Measurements from ENCODE around the gene PPIF.
"Not testable (repeated sequence)": the region's sequence is repeated elsewhere in the genome, so short reads cannot be mapped to it uniquely, and the experiment has no call there.

PPIF gene

DNA sequence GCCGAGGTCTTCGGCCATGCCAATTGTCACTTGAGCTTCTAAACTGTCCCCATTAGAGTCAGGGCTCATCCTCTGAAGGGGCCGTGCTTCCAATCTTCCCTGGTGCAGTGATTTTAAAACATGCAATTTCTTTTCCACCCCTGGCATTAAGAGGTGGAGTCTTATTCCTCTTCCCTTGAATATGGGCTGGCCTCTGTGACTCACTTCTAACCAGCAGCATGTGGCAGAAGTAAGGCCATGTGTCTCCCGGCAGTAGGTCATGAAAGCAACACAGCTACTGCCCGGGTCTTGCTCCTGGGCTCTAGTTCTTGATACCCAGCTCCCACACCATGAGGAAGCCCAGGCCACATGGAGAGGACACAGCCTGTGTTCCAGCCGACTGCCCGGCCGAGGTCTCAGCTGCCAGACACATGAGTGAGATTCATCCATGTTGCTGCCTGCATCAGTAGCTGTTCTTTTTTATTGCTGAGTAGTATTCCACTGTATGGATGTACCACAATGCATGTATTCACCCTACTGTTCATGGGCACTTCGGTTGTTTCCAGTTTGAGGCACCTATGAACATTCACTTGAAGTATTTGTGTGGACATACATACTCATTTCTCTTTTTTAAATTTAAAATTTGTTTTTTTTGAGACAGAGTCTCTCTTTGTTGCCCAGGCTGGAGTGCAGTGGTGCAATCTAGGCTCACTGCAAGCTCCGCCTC is 14.5 kb upstream of the PPIF start:
- DNase-seq, result not testable (repeated sequence)

DNA sequence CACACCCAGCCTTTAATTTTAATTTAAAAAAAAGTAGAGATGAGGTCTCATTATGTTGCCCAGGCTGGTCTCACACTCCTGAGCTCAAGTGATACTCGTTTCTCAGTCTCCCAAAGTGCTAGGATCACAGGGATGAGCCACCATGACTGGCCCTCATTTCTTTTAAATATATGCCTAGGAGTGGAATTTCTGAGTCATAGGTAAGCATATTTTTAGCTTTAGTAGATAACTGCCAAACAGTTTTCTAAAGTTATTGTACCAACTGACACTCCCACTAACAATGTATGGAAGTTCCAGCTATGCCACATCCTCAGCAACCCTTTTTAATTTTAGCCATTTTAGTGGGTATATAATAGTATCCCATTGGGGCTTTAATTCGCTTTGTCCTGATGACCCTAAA is 13.8 kb upstream of the PPIF start:
- DNase-seq, result no peak

DNA sequence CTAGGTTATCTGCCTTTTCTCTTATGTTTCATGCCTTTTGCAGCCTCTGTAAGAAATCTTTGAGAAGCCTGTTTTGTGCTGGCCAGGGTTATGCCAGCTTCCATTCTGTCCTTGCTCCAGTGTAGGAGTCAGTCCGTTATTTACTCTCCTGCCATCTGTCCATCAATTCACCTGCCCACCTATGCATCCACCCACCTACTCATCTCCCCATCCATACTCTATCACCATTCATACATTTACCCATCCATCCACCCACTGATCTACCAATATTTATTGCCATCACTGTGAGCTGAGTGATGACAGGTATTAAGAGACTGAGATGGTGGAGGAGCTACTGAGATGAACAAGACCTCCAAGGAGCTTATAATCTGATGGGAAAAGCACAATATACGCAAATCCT is 12.7 kb upstream of the PPIF start:
- no peak for DNase-seq

DNA sequence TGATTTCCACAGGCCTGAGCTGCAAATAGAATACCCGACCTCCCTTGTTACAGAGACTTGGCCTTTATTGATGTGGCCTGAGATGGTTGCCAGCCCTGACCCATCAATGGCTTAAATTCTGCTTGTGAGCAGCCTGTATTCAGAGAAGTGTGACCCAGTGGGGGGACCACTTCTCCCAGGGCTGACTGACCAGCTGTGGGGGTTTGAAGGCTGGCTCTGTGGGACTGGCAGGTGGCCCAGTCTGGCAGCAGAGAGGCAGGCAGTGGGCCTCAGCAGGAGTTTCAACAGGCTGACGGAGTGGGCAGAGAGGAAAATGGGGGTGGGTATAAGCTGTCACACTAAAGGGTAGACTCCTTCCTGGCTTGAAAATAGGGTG is 12.2 kb upstream of the PPIF start:
- no peak for DNase-seq

DNA sequence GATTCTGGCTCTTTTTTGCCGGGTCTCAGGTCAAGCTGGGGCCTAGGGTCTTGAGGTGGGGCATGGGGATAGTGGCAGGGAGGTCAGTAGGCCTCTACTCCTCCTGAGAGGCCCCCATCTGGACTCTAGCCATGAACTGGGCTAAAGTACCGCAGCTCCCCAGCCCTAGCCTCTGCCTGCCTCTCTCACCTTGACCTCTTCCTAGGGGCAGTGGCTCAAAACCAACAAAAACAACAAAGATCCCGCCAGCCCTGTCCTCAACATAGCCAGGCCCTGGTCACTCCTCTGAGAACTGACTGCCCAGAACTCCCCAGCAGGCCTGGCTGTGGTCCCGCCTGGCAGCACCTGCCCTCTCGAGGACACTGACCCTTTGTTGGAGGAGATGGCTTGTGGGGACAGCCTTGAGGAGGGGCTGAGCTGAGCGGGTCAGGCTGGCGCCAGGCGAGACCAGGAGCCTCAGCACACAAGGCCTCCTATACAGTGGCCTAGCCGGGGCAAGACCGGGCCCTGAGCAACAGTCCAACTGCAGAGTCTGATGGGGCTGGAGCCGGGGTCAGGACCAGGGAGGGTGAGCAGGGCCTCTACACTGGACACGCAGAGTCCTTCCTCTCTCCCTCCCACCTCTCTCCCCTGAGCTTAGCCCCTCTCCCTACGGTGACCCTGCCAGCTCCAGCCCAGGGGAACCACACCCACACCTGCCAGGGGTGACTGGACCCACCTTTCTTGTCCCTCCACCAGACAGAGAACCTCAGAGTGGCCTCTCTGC is 11.6 kb upstream of the PPIF start:
- no peak for DNase-seq

DNA sequence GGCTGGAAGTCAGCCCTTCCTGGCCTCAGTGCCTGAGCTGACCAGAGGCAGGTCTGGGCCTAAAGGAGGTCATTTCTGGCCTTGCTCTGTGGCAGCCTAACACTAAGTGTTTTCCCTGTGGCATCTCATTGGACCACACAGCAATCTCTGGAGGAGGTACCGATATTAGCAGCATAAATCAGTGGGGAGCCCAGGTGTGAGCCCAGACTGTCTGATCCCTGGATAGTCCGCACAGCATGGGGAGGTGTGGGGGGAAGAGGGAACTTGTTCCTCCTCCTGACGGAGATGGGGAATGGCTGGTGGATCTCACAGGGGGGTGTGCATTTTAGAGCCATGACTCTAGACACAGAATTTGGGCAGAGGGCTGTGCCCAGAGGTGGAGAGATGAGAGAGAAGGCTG is 11.0 kb upstream of the PPIF start:
- no peak for DNase-seq

DNA sequence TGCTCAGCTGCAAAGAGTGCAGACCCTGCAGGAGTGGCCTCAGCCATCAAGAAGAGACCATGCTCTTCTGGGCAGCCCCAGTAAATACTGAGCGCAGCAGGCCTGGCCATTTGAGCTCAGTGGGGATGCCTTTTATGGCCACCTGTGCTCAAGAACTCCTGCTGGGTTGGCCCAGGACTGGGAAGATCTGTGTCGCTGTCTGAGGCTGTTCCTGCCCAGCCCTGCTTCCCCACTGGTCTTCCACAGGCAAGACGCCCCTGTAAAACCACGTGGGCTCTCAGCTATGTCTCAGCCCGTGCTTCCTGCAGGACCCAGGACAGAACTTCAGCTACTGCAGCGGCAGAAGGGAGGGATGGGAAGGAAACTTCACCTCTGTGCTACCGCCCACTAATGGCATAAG is 10.5 kb upstream of the PPIF start:
- DNase-seq, result no peak

DNA sequence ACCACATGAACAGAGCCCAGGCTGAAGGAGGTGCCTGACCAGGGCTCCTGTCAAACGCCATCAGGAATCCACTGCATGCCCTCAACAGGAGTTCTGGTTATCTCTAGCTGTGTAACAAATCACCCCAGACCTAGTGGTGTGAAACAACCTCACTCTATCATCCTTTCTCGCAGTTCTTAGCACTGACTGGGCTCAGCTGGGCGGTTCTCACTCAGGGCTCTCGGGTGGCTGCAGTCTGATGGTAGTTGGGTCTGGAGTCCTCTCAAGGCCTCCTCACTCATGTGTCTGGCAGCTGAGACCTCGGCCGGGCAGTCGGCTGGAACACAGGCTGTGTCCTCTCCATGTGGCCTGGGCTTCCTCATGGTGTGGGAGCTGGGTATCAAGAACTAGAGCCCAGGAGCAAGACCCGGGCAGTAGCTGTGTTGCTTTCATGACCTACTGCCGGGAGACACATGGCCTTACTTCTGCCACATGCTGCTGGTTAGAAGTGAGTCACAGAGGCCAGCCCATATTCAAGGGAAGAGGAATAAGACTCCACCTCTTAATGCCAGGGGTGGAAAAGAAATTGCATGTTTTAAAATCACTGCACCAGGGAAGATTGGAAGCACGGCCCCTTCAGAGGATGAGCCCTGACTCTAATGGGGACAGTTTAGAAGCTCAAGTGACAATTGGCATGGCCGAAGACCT is 9.3 kb upstream of the PPIF start:
- DNase-seq, result not testable (repeated sequence)

DNA sequence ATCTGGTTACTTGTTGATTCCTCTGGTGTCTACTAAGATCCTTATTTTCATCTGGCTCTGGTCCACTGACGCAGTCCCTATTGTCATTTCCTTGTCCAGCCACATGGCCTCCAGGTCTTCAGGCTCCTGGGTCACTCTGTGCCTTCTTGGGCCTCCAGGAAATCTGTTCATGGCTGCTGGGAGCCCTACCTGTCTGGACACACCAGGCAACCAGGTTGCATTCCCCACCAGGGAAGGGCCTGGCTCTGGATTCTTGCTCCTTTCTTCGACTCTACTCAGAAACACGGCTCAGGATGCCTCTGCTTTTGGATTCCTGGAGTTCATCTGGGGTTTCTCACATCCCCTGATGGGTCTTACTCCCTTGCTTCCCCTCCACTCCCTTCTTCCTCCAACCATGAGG is 8.0 kb upstream of the PPIF start:
- no peak for DNase-seq

DNA sequence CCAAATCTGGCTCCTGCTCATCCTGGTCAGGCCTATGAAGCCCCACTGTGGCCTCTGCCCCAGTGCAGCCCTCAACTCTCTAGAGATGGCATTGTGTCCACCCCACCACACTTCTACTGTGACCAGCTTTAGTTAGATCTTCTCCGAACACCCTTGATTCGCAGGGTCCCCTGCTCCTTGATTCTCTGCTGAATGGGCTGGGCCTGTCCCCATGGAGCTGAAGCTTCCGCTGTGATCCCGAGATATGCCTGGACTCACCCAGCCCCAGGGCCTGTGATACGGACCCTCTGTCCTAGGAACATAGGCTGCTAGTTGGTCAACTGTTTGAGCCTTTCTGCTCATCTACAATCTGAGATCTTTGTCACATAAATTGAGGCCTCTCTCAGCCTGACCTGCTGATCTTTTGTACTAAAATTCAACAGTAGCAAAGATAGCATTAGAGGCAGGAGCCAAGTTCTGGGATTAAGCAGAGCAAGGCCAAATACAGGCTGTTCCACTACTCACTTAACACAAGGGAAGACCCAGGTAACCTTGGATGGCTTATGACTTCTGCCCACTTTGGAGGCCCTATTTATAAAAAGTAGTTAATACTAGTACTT is 6.5 kb upstream of the PPIF start:
- DNase-seq, result no peak

DNA sequence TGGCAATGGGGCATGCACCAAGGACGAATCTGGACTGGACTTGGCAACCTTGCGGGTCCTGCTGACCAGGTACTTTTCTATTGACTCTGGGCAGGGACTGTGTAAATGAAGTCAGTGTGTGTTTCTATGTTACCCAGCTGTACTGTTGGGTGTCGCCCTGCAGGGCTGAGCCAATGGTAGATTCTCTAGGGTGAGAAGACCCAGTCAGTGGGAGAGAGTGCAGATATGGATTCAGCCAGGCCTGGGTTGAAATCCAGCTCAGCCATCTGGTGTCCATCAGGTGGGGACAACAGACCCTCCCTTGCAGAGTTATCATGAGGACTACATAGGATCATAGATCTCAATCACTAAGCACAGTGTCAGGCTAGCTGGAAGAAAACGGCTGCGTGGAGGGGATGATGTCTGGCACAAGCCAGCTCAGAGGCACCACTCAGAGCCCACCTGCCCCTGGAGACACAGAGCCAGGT is 4.9 kb upstream of the PPIF start:
- no peak for DNase-seq

DNA sequence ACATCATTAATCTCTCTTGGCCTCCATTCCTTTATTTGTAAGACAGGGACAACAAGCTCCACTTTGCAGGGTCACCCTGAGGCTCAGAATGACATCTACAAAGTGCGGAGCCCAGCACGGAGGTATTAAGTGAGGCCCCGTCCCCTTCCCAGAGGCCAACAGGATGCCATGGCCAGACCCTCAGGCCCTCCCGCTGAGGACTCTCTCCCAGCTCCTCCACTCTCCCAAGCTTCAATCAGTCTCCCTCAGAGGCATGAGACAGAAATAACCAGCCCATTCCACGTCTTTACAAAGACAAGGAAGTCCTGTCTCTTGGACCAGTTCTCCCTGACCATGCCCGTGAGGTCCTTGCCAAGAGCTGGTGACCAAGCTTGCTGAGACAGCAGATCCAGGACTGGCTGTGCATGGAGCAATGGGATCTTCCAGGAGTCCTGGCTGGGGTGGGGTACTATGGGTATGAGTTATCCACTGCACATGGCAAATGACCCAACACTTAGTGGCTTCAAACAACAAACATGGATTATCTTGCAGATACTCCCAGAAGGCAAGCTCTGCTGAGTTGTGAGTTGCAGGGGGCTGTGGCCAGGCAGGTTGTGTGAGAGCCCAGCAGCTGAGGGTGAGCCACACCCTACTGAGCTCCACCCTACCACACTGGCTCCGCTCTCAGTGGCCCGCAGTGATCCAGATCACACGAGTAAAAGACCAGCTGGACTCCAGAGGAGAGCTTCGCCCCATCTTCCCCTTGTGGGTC is 4.3 kb upstream of the PPIF start:
- DNase-seq, result no peak

DNA sequence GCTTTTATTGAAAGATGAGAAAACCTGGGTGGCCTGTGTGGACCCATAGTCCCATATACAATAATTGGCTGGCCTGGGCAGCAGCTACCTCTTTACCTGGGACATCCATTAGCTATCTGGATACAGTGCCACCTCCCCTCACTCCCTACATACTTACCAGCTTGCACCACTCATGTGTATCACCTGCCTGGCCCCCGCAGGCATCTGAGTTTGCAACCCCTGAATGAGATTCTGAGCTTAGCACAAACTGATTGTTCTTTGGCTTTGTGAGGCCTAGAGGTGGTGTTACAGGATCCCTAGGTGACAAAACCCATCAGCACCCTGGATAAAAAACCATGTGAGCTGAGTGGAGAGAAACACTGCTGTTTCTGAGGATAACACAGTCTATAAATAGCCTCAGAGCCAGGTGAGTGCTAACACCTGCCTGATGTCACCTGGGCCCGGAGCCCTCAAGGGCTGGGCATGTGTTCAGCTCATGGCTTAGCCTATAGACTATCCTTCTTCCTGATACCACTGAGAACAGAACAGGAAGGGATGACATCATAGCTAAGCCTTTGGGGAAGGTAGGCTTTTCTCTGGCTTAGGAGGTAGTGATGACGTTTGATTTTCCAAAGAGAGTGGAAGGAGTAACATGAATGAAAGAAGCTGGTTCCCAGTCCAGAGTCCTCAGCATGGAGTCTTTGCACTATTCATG is 2.6 kb upstream of the PPIF start:
- DNase-seq, result no peak

DNA sequence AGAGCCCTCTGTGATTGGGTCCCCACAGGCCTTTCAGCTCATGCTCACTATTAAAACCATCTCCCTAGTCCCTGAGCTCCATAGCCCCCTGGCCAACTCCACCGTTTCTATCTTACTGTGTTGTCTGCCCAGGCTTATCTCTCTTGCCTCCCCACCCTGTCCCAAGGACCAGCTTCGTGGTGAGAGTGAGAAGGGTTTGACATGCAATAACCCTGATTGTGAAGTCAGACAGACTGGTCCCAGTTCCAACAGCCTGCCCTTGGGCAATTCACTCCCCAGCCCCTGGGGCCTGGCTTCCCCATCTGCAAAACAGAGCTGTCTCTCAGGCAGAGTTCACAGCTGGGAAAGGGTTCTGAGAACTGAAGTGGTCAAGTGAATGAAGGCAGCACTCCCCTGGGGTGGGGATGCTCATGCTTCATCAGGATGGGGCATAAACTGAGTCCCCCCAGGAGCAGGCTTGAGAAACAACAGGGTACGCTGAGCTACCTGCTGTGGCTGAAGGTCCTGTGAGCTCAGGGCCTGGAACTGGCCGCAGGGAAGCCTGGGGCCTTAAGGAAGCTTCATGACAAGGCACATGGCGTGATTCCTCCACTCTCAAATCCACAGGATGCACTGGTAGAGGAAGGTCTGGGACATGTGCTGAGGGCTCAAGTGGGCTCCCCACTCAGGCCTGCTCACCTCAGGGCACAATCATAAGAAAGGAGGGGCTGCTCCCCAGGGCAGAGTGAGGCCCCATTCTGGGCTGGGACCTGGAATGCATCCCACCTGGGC is 1.8 kb upstream of the PPIF start:
- no peak for DNase-seq

DNA sequence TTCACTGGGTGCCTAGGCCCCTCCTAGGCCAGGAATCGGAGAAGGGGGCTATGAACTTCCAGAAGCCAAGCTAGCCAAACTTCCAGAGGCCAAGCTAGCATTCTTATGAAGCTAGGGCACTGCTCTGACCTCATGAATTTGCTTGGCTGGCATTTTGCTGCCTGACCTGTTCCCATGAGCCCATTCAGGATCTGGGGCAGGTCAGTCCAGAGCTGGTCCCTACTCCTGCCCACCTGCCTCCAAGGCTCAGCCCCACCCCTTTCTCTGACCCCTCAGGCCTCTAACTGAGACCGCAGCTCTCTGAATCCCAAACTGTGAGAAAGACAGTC is 1.3 kb upstream of the PPIF start:
- no peak for DNase-seq

DNA sequence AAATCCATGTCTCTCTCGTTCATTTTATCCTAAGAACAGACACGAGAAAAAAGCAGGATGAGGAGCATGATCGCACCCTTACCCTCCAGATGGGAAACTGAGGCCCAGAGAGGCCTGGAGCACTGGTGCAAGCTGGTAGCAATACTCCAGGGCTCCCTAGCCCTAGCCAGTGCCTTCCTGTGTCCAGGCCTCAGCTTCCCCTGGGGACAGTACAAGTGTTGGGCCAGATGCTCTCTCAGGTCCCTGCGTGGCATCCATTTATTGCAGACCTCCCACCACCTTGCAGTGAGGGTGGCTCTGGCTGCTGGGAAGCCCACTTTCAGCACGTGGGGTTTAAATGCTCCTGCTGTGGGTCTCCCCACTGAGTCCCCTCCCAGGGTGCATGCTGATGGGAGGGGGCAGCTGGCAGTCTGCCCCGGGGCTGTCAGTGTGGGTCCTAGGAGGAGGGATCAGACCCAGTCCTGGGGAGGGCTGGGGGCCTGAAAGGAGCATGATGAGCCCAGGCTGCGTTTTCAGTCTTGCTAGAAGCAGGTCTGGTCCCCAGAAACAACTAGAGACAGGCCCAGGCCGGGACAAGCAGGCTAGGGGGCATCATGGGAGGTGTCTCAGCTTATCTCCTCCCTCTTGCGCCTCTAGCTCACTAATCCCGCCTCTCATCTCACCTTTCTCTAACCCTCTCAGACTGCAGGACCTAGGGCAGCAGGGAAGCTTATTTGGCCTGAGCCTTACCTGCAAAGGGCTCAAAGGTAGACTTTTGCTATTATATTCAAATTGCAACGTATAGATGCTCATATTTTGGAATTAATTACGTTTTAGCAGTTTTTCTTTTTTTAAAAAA is 662 bp upstream of the PPIF start:
- DNase-seq, result no peak

DNA sequence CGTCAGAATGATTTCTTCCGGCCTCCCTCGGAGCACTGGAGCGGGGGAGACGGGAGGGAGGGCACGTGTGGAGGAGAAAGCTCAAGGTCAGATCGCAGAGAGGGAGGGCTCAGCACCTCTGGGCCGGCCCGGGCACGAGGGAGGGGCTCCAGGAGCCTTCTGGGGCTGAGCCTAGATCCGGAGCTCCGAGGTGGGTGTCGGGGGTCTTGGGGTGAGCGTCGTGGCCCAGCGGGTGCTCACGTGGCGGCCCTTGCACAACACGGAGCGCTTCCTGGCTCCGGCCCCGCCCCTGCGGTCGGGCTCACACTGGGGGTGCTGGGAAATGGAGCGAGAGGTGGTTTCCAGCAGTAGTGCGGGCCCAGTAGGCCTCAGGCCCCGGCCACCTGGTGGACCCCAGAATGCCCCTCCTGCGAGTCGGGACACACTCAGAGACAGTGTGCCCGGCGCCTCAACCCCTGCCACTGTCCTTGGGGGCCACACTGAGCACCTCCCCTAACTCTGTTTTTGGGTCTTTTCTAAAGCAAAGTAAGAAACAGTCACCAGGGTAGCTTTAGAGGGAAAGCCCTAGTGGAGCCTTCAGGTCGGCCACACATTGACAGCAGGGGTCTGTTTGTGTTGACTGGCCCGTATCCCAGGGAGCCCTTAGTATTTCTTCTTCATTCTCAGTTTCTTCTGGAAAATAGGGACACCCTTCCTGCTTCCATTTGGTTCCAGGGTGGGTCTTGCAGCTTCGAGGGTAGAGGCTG is 798 bp downstream of the PPIF start:
- peak; percentile 87 for DNase-seq

DNA sequence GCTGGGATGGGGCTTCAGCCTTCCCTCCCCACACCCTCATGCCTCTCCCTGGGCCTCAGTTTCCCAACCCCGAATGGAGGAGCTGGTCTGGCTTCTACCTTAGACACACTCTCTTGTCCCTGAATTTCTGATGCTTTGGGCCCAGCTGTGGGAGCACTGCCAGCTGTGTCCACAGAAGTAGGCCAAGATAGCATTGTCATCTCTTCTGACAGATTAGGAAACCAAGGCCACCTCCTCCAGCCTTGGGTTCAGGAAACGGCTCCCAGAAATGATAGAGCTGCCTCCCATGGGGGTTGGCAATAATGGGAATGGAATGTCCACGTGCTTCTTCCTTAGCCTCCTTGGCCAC is 1.3 kb downstream of the PPIF start:
- DNase-seq, result no peak

DNA sequence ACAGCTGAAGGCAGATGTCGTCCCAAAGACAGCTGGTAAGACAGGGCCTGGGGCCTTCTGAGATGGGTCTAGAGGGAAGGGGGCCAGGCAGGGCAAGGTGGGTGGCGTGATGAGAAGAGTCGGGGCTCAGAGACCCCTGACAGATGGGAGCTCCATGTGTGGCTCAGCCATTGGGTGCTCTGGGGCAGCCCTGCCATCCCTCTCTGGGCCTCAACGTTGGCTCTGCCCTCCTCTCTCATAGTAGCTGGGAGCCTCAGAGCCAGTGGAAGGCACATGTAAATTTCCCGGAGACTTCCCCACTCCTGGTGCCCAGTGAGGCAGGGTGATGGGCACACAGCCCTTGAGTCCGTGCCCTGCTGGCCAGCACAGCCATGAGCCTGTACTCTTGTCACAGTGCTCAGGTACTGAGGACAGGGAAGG is 1.8 kb downstream of the PPIF start:
- no peak for DNase-seq

All from CD4-positive, alpha-beta T cell treated with Interleukin-21 for 1 hour (primary cell).